PFSK-1 (cell line): ENCODE results near the gene PKP2.

Source experiments
- FOXP2 ChIP-seq: optimal IDR thresholded peaks from 2 replicates; pipeline ENCODE3; 2011; ENCODE audit warnings: borderline replicate concordance, control low read depth, inconsistent platforms; ENCODE audit not compliant: insufficient read depth; ENCODE audit errors: extremely low read length, extremely low read depth
- POLR2AphosphoS5 ChIP-seq: IDR thresholded peaks from 2 replicates; pipeline ENCODE4 v1.6.1; 2012; ENCODE audit warnings: low read depth, mild to moderate bottlenecking, control low read depth, low read length, moderate library complexity
- REST ChIP-seq, 2 experiments: IDR thresholded peaks; 2 replicates each; pipeline versions ENCODE4 v1.6.1 to v1.8.0; 2011 to 2012; ENCODE audit warnings: low read depth in 2 of 2, low read length in 2 of 2, control low read depth in 1 of 2, inconsistent platforms in 1 of 2, mild to moderate bottlenecking in 1 of 2, moderate library complexity in 1 of 2; ENCODE audit not compliant: insufficient read depth in 1 of 2
- SIN3A ChIP-seq: IDR thresholded peaks from 2 replicates; pipeline ENCODE4 v1.6.1; 2012; ENCODE audit warnings: mild to moderate bottlenecking, low read length, moderate library complexity, borderline replicate concordance; ENCODE audit not compliant: insufficient read depth
- TAF1 ChIP-seq: IDR thresholded peaks from 2 replicates; pipeline ENCODE4 v1.6.1; 2012; ENCODE audit warnings: low read length, control low read depth, borderline replicate concordance; ENCODE audit not compliant: insufficient read depth

Gene PKP2

GRCh38 chr12:32843528-32844095 lies 53.0 kb downstream of the PKP2 start:
- no peak for TF ChIP-seq FOXP2
- TF ChIP-seq SIN3A: no peak
- no peak for TF ChIP-seq POLR2AphosphoS5
- TF ChIP-seq TAF1: no peak
- TF ChIP-seq REST (IDR thresholded peaks at IDR 0.05; ENCODE audit: insufficient read depth in 1 of 2, low read depth in 2 of 2, low read length in 2 of 2): no peak

GRCh38 chr12:32841061-32841460 lies 55.5 kb downstream of the PKP2 start:
- TF ChIP-seq FOXP2: no peak
- no peak for TF ChIP-seq TAF1
- no peak for TF ChIP-seq POLR2AphosphoS5
- TF ChIP-seq SIN3A: no peak
- no peak for TF ChIP-seq REST (IDR thresholded peaks at IDR 0.05; ENCODE audit: insufficient read depth in 1 of 2, low read depth in 2 of 2, low read length in 2 of 2)

DNA sequence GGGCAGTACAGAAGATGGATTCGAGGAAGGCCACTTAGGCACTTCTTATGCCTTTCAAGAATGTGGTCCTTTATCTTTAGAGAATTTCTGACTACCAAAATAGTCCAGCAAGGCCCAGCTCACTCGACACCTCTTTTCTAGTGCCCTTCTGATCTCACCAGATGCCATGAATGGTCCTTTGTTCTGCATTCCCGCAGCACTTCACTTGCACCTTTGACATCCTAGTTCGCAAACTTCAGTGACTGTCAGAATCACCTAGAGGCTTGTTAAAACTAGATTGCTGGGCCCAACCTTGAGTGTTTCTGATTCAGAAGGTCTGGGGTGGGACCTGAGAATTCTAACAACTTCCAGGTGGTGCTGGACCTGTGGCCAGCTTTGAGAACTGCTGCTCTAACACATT lies 56.7 kb downstream of the PKP2 start:
- no peak for TF ChIP-seq TAF1
- no peak for TF ChIP-seq REST (IDR thresholded peaks at IDR 0.05; ENCODE audit: insufficient read depth in 1 of 2, low read depth in 2 of 2, low read length in 2 of 2)
- TF ChIP-seq POLR2AphosphoS5: no peak
- no peak for TF ChIP-seq FOXP2
- no peak for TF ChIP-seq SIN3A

- TF ChIP-seq FOXP2 (no peak), POLR2AphosphoS5 (no peak), REST (IDR thresholded peaks at IDR 0.05; ENCODE audit: insufficient read depth in 1 of 2, low read depth in 2 of 2, low read length in 2 of 2) (no peak), TAF1 (no peak), SIN3A (no peak)
These were observed 58.6 kb downstream of the PKP2 start for GRCh38 chr12:32837974-32838373.
